Measurements from ENCODE around the gene CCNY.
"Not testable (repeated sequence)": the region's sequence is repeated elsewhere in the genome, so short reads cannot be mapped to it uniquely, and the experiment has no call there.

Gene CCNY

GRCh38 chr10:35336084-35336831 is at the start of gene CCNY:
Gene CCNY (plus strand): TSS chr10:35336509. CDS start chr10:35337054, 545 bp downstream.
- DNase-seq (ENCODE audit: low read depth, low spot score): peak; percentile 62

DNA sequence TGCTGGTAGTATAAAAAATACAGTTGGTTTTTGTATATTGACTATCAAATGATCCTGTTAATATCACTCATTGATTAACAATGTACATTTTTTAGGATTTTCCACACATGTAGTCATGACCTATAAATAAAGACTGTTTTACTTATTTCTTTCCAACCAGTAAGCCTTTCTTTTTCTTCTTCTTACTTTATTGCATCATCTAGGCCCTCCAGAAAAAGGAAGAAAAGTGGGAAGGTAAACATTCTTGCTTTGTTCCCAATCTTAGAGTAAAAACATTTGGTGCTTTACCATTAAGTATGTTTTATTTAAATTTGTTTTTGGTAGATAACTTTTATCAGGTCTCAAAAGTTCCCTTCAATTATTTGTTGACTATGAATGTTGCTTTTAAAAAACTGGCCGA is 47.1 kb upstream of the CCNY start:
- DNase-seq (ENCODE audit: low read depth, low spot score): no peak

GRCh38 chr10:35294506-35294905 is 41.8 kb upstream of the CCNY start:
- no peak for DNase-seq (ENCODE audit: low read depth, low spot score)

GRCh38 chr10:35299016-35299415 is 37.3 kb upstream of the CCNY start:
- DNase-seq (ENCODE audit: low read depth, low spot score): no peak

- DNase-seq (ENCODE audit: low read depth, low spot score): no peak
These were observed 36.1 kb upstream of the CCNY start for GRCh38 chr10:35300063-35300699.

DNA sequence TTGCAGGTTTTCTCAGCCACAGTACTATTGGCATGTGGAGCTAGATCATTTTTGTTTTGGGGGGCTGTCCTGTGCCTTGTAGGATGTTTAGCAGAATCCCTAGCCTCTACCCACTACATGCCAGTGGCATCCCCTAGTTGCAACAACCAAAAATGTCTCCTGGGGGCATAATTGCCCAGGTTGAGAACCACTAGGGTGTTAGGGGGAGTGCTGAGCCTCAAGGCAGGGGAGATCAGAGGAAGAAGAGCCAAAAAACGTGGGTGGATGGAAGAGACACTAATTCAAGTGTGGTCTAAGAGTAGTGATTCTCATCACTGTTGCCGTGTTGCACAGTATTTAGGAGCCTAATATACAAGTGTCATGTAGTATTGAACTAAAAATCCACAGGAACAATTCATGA is 31.7 kb upstream of the CCNY start:
- DNase-seq (ENCODE audit: low read depth, low spot score): no peak

- no peak for DNase-seq (ENCODE audit: low read depth, low spot score)
These were observed 29.5 kb upstream of the CCNY start for GRCh38 chr10:35306852-35307251.

DNA sequence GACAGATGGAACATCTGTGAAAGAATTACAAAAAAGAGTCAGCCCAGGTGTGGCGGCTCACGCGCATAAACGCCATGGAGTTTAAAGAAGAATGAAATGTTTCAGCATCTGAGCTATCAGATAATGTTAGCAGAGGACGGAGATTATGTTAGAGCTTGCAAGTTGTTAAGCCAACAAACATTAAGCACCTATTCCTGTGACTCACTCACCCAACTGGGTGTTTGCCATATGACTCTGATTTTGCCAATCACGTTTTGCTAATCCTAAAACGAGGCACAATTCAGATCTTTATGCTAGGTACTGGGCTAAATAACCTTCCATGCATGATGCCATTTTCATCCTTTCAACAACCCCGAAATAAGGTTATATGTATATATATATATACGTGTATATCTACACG is 29.0 kb upstream of the CCNY start:
- DNase-seq (ENCODE audit: low read depth, low spot score): no peak

DNA sequence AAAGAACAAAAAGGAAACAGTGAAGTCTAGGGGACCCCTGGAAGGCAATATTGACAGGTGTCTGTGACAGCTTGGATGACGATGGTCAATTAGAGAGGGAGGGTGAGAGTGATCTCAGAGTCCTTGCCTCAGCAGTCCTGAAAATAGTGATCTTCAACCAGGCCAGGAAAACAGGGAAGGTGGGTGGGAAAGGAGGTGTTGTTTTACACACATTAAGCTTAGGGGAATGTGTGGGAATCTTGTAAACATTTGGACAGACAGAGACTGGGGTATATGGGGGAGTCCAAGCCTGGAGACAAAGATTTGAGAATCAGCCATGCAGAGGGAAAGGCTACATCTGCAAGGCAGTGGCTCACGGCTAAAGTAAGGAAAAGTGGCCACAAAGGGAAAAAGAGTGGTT is 27.5 kb upstream of the CCNY start:
- DNase-seq (ENCODE audit: low read depth, low spot score): no peak

- not testable (repeated sequence) for DNase-seq (ENCODE audit: low read depth, low spot score)
These were observed 22.2 kb upstream of the CCNY start for GRCh38 chr10:35314142-35314541.

GRCh38 chr10:35315235-35315634 is 21.1 kb upstream of the CCNY start:
- DNase-seq (ENCODE audit: low read depth, low spot score): not testable (repeated sequence)

DNA sequence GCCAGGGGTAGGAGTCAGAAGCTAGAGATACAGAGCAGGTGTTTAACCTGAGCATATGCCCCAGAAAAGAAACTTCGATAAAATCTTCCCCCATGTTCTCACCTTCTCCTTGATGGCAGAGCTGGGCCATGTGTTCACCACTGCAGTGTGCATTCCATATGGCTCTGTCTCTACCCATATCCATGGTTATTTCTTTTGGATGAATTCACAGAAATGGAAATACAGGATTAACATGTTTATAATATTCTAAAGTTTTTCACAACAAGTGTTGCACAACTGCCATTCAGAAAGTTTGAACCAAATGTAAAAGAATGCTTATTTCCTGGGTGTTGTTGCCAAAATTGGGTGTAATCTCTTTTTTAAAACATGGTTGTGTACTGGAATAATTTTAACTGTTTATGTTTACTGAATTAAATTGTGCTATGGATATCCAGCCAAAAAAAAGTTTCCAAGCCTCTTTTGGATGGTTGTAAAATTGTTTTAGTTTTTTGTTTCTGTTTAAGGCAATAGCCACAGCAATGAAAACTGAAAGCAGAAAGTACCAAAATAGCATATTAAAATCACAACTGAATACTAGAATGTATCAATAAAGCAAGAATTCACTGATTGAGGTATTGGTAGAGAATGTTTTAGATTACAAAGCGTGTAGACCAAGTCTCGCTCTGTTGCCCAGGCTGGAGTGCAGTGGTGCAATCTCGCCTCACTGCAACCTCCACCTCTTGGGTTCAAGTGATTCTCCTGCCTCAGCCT is 19.9 kb upstream of the CCNY start:
- no peak for DNase-seq (ENCODE audit: low read depth, low spot score)

GRCh38 chr10:35318551-35318950 is 17.8 kb upstream of the CCNY start:
- DNase-seq (ENCODE audit: low read depth, low spot score): no peak

- DNase-seq (ENCODE audit: low read depth, low spot score): no peak
These were observed 16.0 kb upstream of the CCNY start for GRCh38 chr10:35320341-35320740.

DNA sequence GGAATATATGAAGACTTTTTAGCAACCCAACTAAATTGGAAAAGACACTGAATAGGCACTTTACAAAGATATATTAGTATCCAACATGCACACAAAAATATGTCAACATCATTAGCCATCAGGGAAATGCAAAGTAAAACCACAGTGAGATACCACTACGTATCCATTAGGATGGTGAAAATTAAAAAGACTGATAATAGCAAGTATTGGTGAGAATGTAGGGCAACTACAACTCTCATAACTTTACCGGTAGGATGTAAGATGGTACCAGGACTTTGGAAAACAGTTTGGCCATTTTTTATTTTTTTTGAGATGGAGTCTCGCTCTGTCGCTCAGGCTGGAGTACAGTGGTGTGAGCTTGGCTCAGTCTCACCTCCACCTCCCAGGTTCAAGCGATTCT is 13.7 kb upstream of the CCNY start:
- no peak for DNase-seq (ENCODE audit: low read depth, low spot score)

DNA sequence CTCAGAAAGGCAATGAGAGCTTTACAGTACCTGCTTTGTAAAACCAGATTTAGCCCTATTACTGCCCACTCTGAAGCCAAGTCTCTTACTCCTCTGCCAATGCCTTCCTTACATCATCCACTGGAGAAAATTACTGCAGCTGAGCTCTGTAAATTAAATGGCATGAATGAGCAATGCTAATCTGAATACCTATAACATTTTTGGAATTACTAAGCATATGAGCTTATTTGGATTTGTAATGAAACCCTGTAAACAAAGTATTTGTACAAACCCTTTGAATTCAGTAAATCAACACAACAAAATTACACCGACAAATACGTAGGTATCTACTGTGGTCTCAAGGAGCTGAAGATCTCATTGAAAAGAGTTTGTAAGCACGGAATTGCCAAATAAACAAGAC is 12.1 kb upstream of the CCNY start:
- DNase-seq (ENCODE audit: low read depth, low spot score): no peak

- DNase-seq (ENCODE audit: low read depth, low spot score): no peak
These were observed 9.7 kb upstream of the CCNY start for GRCh38 chr10:35326466-35327235.

DNA sequence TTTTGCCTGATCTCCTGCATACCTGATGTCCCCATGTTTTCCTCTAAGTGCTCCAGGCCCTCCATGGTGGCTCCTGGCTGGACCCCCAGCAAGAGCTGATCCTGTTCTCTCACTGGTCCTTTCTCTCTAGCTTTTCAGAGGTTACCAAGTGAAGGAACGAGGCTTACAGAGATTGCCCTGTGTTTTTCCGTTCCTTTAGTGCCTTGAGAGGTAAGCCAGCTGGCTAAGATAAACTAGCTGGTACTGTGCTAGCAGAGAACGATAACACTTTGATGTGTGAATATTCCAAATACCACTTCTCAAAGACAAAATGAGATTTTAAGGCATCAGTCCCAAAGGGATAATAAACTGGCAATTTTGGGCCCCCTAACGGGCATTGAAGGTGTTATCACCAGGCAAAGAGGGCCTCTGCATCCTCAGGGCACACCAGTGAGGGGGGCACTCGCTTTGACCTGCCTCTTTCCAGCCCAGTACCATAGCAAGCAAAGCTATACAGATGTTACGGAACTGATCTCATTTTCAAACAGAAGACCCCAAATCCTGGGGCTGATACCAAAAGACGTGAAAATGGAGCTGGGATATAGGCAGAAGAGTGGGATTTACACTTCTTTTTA is 8.4 kb upstream of the CCNY start:
- no peak for DNase-seq (ENCODE audit: low read depth, low spot score)

DNA sequence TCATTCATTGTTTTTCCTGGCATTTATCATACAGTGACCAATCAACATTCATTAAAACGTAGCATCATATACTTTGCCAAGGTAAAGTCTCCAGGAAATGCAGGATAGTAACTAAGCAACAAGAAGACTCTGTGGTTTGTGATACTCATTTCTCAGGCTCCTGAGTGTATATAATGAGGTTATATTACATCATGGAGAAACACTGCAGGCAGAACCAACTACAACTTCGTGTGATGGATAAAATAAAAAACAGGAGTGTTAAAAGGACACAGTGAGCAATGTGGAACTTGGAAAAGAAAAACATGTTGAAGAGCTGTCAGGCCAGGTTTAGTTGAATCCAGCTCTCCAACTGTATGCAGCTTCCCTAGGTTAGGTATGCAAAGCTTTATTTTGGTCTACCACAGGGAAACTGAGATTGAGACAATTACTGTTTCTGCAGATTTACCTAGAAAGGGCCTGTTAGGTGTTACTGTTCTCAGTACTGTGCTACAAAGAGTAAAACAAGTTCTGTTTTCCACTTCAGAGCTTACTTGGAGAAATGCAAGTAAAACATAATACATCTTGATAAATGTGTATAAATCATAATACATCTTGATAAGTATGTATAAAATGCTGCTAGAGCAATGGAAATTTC is 7.8 kb upstream of the CCNY start:
- no peak for DNase-seq (ENCODE audit: low read depth, low spot score)

- DNase-seq (ENCODE audit: low read depth, low spot score): no peak
These were observed 6.8 kb upstream of the CCNY start for GRCh38 chr10:35329520-35329919.

Data from activated naive CD8-positive, alpha-beta T cell treated with anti-CD3 and anti-CD28 coated beads, Interleukin-2, amount 50 U/mL, for 16 hours (primary cell).